ENCODE data around the gene FGG. TPM values are rescaled to one million over a fixed set of nuclear protein-coding genes. Genes with fewer than 3 reads are reported as not detected.

Gene FGG
- 1 to 10 TPM in 1 of 3 donors, not detected in 2; 3.3 TPM for total RNA-seq

DNA sequence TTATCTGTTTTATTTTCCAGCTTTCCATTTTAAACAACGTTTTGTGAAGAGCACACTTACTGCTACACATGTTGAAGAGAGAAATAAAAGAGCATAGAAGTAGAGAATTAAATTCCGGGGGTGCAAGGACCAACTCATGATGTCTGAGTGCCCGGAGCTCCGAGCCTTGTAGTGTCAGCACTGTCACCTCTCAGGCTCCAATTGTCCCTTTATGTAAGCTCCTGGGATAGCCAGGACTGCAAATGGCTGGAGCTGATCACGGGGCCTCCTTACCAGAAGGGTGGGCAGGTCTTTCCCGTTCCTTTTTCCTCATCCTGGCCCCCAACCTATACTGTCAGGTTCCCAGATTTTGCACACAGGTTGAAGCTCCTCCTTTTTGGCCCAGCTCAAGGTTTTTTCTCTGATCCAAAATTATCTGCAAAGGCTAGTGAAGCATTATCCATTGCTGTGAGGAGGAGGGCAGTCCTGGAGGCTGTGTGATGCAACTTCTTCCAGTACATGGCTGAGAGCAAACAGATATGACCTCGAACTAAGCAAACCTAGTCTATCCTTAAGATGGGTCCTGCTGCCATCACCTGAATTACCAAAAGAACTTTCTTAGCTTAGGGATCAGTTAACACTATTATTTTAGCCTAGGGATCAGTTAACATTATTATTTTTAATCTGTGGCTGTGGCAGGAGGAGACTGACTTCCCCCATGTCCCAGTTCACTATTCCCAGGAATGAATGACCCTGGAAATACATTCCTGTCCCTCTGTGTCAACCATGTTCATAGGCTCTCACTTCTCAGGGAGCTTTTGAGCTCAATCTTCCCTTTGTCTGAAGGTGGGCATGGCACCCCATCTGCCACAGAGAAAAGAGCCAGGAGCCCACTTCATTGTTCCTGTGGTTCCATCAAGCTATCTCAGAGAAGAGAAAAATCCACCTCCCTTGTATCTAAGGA lies at the start of gene FGG:
FGG (minus strand) TSS at position 185 of the 943 bp plus-strand sequence; CDS start at position 138, 47 bp downstream.
- no peak for DNase-seq (ENCODE audit: low spot score in 2 of 2)
- no peaks in the 10 kb centered on the region for H3K36me3 ChIP-seq
- H3K4me1 ChIP-seq: no peaks in the 10 kb centered on the region
- H3K9me3 ChIP-seq: no peaks in the 10 kb centered on the region
- H3K27ac ChIP-seq: no peak within 1 kb of the TSS
- intact Hi-C loops (cut with DNase I; ENCODE audit: low total_unique reads): no loop called here
- no peaks in the 10 kb centered on the region for H3K27me3 ChIP-seq
- TF ChIP-seq POLR2A (IDR thresholded peaks at IDR 0.05): no peak
- no peak for TF ChIP-seq POLR2AphosphoS5 (IDR thresholded peaks at IDR 0.05)
- H3K4me3 ChIP-seq: no peak within 1 kb of the TSS

DNA sequence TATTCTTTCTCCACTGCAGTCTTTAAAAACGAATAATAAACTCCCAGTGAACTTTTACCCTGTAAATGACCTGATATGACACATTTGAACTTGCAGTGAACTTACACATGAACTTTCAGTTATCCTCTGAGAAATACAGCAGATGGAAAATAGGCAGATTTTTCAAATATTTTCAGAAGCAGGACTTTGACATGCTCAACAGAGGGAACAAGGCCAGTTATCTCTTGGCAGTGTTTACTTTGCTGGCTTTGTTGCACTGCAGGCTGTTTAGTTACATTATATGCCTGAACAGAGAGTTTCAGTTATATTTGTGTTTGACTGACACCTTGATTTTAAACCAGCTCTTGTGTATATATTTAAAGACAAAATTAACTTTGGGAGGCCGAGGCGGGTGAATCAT lies 47.6 kb upstream of the FGG start:
- Histone ChIP-seq H3K27ac (no peak overlapping the region), H3K4me1 (no peaks in the 10 kb centered on the region), H3K27me3 (no peaks in the 10 kb centered on the region), H3K36me3 (no peaks in the 10 kb centered on the region), H3K9me3 (no peaks in the 10 kb centered on the region), H3K4me3 (no peak overlapping the region)
- intact Hi-C loops (cut with DNase I; ENCODE audit: low total_unique reads): no loop called here
- TF ChIP-seq, protein P1, sequence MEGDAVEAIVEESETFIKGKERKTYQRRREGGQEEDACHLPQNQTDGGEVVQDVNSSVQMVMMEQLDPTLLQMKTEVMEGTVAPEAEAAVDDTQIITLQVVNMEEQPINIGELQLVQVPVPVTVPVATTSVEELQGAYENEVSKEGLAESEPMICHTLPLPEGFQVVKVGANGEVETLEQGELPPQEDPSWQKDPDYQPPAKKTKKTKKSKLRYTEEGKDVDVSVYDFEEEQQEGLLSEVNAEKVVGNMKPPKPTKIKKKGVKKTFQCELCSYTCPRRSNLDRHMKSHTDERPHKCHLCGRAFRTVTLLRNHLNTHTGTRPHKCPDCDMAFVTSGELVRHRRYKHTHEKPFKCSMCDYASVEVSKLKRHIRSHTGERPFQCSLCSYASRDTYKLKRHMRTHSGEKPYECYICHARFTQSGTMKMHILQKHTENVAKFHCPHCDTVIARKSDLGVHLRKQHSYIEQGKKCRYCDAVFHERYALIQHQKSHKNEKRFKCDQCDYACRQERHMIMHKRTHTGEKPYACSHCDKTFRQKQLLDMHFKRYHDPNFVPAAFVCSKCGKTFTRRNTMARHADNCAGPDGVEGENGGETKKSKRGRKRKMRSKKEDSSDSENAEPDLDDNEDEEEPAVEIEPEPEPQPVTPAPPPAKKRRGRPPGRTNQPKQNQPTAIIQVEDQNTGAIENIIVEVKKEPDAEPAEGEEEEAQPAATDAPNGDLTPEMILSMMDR (IDR thresholded peaks at IDR 0.05): no peak
- no peak for TF ChIP-seq POLR2A (IDR thresholded peaks at IDR 0.05)
- TF ChIP-seq POLR2AphosphoS5 (IDR thresholded peaks at IDR 0.05): no peak
- no peak for DNase-seq (ENCODE audit: low spot score in 2 of 2)

DNA sequence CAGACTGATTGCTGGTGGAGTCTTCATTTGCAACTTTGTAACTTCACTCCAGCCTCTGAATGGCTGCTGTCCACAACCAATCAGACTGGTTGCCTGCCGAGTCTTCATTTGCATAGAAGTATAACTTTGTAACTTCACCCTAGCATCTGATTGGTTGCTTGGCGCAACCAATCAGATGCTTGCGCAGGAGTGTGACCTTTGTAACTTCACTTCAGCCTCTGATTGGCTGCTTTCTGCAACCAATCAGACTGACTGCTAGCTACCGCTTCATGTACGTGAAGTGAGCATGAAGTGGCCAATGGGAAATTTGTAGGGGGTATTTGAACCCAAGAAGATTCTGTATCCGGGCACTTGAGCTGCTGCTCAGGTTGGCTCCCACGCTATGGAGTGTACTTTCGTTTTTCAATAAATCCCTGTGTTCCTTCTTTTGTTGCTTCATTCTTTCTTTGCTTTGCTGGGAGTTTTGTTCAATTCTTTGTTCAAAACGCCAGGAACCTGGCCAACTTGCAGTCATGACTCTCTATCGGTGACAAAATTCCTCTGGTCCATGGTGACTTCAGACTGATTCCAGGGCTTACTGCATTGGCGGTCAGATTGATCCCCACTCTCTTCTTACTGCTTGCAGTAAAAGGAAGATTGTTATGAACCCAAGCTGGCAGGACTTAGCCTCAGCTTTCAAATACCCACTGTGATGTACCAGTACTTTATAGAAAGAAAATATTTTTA lies 46.4 kb upstream of the FGG start:
- H3K36me3 ChIP-seq: no peaks in the 10 kb centered on the region
- H3K9me3 ChIP-seq: no peaks in the 10 kb centered on the region
- intact Hi-C loops (cut with DNase I; ENCODE audit: low total_unique reads): no loop called here
- no peak overlapping the region for H3K4me3 ChIP-seq
- TF ChIP-seq POLR2A (IDR thresholded peaks at IDR 0.05) (no peak), POLR2AphosphoS5 (IDR thresholded peaks at IDR 0.05) (no peak)
- TF ChIP-seq, protein P1 (IDR thresholded peaks at IDR 0.05): no peak
- DNase-seq (ENCODE audit: low spot score in 2 of 2): no peak
- H3K27ac ChIP-seq: no peak overlapping the region
- no peaks in the 10 kb centered on the region for H3K27me3 ChIP-seq
- no peaks in the 10 kb centered on the region for H3K4me1 ChIP-seq

DNA sequence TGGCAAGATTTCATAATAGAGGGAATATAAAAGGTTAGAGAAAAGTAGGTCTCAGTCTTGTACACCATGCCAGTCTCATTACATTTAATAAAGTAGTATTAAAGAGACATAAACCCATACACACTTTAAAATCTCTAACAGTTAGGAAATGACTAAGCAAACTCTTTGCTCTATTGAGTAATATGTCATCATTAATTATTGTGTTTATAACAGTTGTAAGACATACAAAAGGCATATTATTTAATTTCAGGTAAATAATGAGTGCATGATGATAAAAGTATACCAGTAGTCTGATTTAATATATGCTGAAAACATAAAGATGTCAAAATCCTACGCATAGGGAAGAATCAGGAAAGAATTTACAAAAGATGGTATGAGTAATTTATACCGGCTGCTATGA lies 31.0 kb upstream of the FGG start:
- intact Hi-C loops (cut with DNase I; ENCODE audit: low total_unique reads): no loop called here
- no peak overlapping the region for H3K4me3 ChIP-seq
- H3K9me3 ChIP-seq: no peaks in the 10 kb centered on the region
- TF ChIP-seq POLR2AphosphoS5 (IDR thresholded peaks at IDR 0.05): no peak
- TF ChIP-seq, protein P1 (IDR thresholded peaks at IDR 0.05): no peak
- no peak for TF ChIP-seq POLR2A (IDR thresholded peaks at IDR 0.05)
- no peak for DNase-seq (ENCODE audit: low spot score in 2 of 2)
- H3K36me3 ChIP-seq: no peaks in the 10 kb centered on the region
- H3K27me3 ChIP-seq: no peaks in the 10 kb centered on the region
- H3K27ac ChIP-seq: no peak overlapping the region
- H3K4me1 ChIP-seq: no peaks in the 10 kb centered on the region

DNA sequence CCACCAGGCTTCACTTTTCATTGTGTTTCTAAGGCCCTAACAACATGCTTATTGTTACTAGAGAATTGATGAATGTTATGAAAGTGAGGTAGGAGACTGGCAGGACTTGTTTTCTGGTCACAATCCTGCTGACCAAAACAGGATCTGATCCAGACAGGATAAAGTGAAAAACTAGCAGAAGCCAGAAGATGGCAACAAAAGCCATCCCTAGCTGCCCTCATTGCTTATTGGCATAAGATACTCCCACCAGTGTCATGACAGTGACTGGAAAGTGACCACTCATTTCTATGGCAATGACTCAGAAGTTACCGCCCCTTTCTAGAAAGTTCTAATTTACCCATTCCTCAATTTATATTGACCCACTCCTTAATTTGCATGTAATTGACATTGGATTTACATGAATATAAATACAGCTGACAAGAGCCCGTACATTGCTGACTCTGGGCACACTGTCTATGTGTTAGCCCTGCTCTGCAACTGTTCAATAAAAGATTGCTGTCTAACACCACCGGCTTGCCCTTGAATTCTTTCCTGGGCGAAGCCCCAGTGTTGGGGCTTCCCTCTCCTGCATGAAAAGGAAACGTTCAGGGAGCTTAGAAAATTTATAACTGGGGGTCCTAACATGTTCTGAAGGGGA lies 30.0 kb upstream of the FGG start:
- Histone ChIP-seq H3K36me3 (no peaks in the 10 kb centered on the region), H3K4me3 (no peak overlapping the region), H3K27ac (no peak overlapping the region), H3K4me1 (no peaks in the 10 kb centered on the region), H3K9me3 (no peaks in the 10 kb centered on the region), H3K27me3 (no peaks in the 10 kb centered on the region)
- DNase-seq (ENCODE audit: low spot score in 2 of 2): no peak
- intact Hi-C loops (cut with DNase I; ENCODE audit: low total_unique reads): no loop called here
- TF ChIP-seq, protein P1 (IDR thresholded peaks at IDR 0.05): no peak
- no peak for TF ChIP-seq POLR2AphosphoS5 (IDR thresholded peaks at IDR 0.05)
- no peak for TF ChIP-seq POLR2A (IDR thresholded peaks at IDR 0.05)
